Body of pancreas (tissue), 4 donors: ENCODE data around the gene UTS2. TPM values are rescaled to one million over a fixed set of nuclear protein-coding genes. Genes with fewer than 3 reads are reported as not detected.

ENCODE experiments used
- ATAC-seq: fragments of 150-250 bp; one replicate; pipeline ENCODE4 v1.9.1; 2016
- DNase-seq, 4 donors: peaks; one replicate each; pipeline ENCODE4 v3.0.0-alpha.2; 2019
- H3K27ac ChIP-seq, 4 donors: fragments of 200-600 bp; sonication (generic); 1 replicate in 3 of 4; 2 replicates in 1 of 4; pipeline versions ENCODE4 v1.5.1 to v1.6.1; 2016 to 2019; ENCODE audit warnings: mild to moderate bottlenecking in 1 of 4, mixed read lengths in 1 of 4, moderate library complexity in 1 of 4
- H3K27me3 ChIP-seq, 2 donors: fragments of 200-600 bp; sonication (generic); one replicate each; pipeline ENCODE4 v1.6.0; 2016; ENCODE audit warnings: mild to moderate bottlenecking in 1 of 2
- H3K36me3 ChIP-seq, 2 donors: fragments of 200-600 bp; sonication (generic); replicated peaks in 1 of 2; 2 replicates each; pipeline ENCODE4 v1.5.1; 2016; ENCODE audit warnings: low read depth in 2 of 2; ENCODE audit not compliant: insufficient read depth in 1 of 2
- H3K4me1 ChIP-seq: fragments of 200-600 bp; sonication (generic); one replicate; pipeline ENCODE4 v1.6.0; 2016
- H3K4me3 ChIP-seq, 2 donors: fragments of 200-600 bp; sonication (generic); 1 replicate in 1 of 2; 2 replicates in 1 of 2; pipeline ENCODE4 v1.5.1; 2016 to 2019
- H3K9me3 ChIP-seq, 3 donors: fragments of 200-600 bp; sonication (generic); 1 replicate in 2 of 3; 2 replicates in 1 of 3; pipeline ENCODE4 v1.5.1; 2016
- POLR2A ChIP-seq, 3 donors: fragments of 450-650 bp; IDR thresholded peaks; one replicate each; pipeline ENCODE4 v1.6.1; 2016; ENCODE audit warnings: antibody characterized with exemption in 3 of 3, mild to moderate bottlenecking in 2 of 3
- WGBS, 2 donors: methylation state at CpG; one replicate each; pipeline ENCODE4 v1.1.5; 2017; 5-methylcytosine and 5-hydroxymethylcytosine counted together
- intact Hi-C: fragments of 100-400 bp; cut with DNase I; formaldehyde crosslinking; loops from one replicate; pipeline ENCODE4 v1.15.1; 2023
- total RNA-seq, 2 donors: library from RNA; depleted of rRNA; stranded (reverse); fragments of >200 nt; gene quantifications; one replicate each; pipeline ENCODE4 v1.1.0, GENCODE V29; 2016
- TF ChIP-seq, protein P1 (sequence below), 7 experiments: fragments of 450-650 bp in 4 of 7; fragments of 200-600 bp in 3 of 7; sonication (generic) in 3 of 7; IDR thresholded peaks; one replicate each; pipeline ENCODE4 v1.5.1; 2016 to 2019; ENCODE audit warnings: antibody characterized with exemption in 7 of 7

The UTS2 gene
- total RNA-seq, 2 donors from 2014 or later: not detected

DNA sequence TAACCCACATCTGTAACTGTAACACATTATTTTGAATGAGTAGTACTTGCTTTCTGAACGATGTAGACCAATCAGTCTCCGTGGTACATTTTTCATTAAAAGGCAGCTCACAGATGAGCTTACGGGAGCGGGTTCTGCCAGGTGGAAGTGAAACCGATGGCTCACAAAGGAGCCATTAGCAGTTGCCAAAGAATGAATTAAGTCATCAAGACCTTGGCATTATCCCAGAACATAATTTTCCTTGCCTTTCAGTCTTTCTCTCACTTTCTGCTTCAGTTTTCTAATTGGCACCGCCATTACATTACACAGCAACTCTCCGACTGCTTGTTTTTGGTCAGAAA, 33.5 kb upstream of the UTS2 start:
- H3K27ac ChIP-seq: peak overlapping the region in 2 of 4 donors; percentile 12 to 22
- ATAC-seq (peak; percentile 41), DNase-seq (peak in 3 of 4 donors; percentile 20 to 25 (median 25))
- 34 to 45% methylated on average over 7 of the region's 7 CpGs for WGBS, 2 donors
- H3K36me3 ChIP-seq: no peaks in the 10 kb centered on the region
- H3K4me1 ChIP-seq: peaks cover 9% of the 10 kb centered on the region
- H3K4me3 ChIP-seq: no peak overlapping the region
- no peaks in the 10 kb centered on the region for H3K27me3 ChIP-seq
- no peak for TF ChIP-seq POLR2A (IDR thresholded peaks at IDR 0.05)
- TF ChIP-seq, protein P1, sequence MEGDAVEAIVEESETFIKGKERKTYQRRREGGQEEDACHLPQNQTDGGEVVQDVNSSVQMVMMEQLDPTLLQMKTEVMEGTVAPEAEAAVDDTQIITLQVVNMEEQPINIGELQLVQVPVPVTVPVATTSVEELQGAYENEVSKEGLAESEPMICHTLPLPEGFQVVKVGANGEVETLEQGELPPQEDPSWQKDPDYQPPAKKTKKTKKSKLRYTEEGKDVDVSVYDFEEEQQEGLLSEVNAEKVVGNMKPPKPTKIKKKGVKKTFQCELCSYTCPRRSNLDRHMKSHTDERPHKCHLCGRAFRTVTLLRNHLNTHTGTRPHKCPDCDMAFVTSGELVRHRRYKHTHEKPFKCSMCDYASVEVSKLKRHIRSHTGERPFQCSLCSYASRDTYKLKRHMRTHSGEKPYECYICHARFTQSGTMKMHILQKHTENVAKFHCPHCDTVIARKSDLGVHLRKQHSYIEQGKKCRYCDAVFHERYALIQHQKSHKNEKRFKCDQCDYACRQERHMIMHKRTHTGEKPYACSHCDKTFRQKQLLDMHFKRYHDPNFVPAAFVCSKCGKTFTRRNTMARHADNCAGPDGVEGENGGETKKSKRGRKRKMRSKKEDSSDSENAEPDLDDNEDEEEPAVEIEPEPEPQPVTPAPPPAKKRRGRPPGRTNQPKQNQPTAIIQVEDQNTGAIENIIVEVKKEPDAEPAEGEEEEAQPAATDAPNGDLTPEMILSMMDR (IDR thresholded peaks at IDR 0.05): no peak
- no peaks in the 10 kb centered on the region for H3K9me3 ChIP-seq
- intact Hi-C loops: no loop called here

DNA sequence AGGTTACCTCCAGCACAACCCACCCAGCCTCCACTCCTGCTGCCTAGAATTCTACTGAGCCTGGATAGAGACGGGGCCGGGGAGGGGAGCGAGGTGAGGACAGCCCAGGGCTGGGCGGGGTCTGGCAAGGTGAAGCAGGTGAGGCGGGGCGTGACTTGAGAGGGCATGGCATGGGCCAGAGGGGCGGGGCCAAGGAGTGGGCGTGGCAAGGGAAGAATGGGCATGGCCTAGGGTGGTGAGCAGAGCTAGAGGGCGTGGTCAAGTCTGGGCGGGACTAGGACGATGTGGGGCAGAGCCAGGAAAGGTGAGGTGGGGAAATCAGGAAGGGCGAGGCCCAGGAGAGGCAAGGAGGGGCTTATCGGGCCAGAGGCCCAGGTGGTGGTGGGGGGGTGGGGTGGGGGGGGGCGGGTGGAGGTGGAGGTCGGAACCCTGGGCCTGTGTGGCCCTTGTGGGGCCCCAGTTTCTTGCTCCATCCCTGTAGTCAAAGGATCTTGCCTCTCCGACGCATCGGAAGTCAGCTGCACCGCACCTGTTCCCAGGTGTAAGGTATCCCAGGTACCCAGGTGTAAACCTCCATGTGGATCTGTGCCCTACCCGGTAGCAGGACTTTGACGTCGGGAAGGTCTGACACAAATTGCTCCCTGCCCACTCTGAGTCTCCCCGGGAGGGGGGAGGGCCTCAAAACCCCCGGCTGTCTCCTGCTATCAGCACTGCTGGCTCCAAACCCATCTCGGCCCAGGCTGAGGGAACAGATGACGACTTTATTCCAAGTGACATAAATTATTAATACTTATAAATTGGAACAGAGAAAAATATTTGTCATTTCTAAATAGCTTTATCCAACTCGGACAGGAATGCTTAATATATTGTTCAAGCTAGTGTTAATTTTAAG, 32.9 kb upstream of the UTS2 start:
- Histone ChIP-seq H3K27ac (peak overlapping the region in 2 of 4 donors; percentile 12 to 22), H3K4me3 (no peak overlapping the region), H3K27me3 (no peaks in the 10 kb centered on the region), H3K4me1 (peaks cover 9% of the 10 kb centered on the region), H3K36me3 (no peaks in the 10 kb centered on the region), H3K9me3 (no peaks in the 10 kb centered on the region)
- TF ChIP-seq, protein P1 (IDR thresholded peaks at IDR 0.05): no peak
- no peak for TF ChIP-seq POLR2A (IDR thresholded peaks at IDR 0.05)
- intact Hi-C loops: no loop called here
- ATAC-seq (peak; percentile 95), DNase-seq (peak; percentile 87 to 95 (median 90))
- WGBS, 2 donors: 13 to 19% methylated on average over 21 to 27 of the region's 27 CpGs

DNA sequence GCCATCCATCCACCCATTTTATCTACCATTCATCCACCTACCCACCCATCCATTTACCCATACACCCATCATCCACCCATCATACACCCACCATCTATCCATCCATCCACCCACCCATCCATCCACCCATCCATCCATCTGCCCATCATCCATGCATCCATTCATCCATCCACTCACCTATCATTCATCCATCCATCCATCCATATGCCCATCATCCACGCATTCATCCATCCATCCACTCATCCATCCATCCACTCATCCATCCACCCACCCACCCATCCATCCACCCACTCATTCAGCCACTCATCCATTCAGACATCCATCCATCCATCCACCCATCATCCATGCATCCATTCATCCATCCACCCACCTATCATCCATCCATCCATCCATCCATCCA, 31.9 kb upstream of the UTS2 start:
- Histone ChIP-seq H3K4me3 (no peak overlapping the region), H3K27ac (no peak overlapping the region), H3K36me3 (no peaks in the 10 kb centered on the region), H3K27me3 (no peaks in the 10 kb centered on the region), H3K4me1 (peaks cover 9% of the 10 kb centered on the region), H3K9me3 (no peaks in the 10 kb centered on the region)
- no peak for DNase-seq
- WGBS, 2 donors: 29 to 92% methylated on average over 1 of the region's 1 CpG
- intact Hi-C loops: no loop called here
- TF ChIP-seq, protein P1 (IDR thresholded peaks at IDR 0.05): no peak
- TF ChIP-seq POLR2A (IDR thresholded peaks at IDR 0.05): no peak
- ATAC-seq: no peak

DNA sequence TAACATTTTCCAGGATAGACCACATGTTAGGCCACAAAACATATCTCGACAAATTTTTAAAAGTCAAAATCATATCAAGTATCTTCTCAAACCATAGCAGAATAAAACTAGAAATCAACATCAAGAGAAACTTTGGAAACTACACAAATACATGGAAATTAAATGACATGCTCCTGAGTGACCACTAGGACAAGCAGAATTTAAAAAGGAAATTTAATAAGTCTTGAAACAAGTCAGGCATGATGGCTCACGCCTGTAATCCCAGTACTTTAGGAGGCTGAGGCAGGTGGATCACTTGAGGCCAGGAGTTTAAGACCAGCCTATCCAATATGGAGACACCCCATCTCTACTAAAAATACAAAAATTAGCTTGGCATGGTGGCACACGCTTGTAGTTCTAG, 26.4 kb upstream of the UTS2 start:
- intact Hi-C loops: no loop called here
- Histone ChIP-seq H3K27me3 (no peaks in the 10 kb centered on the region), H3K36me3 (no peaks in the 10 kb centered on the region), H3K9me3 (peaks cover 0 to 6% (median 0%) of the 10 kb centered on the region in 3 donors), H3K4me3 (no peak overlapping the region), H3K27ac (no peak overlapping the region), H3K4me1 (no peaks in the 10 kb centered on the region)
- ATAC-seq (no peak), DNase-seq (no peak)
- TF ChIP-seq, protein P1 (IDR thresholded peaks at IDR 0.05): no peak
- no peak for TF ChIP-seq POLR2A (IDR thresholded peaks at IDR 0.05)
- WGBS, 2 donors: 70 to 79% methylated on average over 3 of the region's 3 CpGs

DNA sequence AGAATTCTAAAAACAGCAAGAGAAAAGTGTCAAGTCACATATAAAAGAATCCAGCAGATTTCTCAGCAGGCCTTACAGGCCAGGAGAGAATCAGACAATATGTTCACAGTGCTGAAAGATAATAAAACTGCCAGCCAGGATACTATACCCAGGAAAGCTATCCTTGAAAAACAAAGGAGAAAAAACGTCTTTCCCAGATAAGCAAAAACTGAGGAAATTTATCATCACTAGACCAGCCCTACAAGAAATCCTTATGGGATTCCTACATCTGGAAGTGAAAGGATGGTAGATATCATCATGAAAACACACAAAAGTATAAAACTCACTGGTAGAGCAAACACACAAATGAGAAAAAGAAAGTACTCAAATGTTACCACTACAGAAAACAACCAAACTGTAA, 25.2 kb upstream of the UTS2 start:
- Histone ChIP-seq H3K27me3 (no peaks in the 10 kb centered on the region), H3K36me3 (no peaks in the 10 kb centered on the region), H3K27ac (no peak overlapping the region), H3K4me1 (no peaks in the 10 kb centered on the region), H3K4me3 (no peak overlapping the region), H3K9me3 (peaks cover 0 to 6% (median 0%) of the 10 kb centered on the region in 3 donors)
- DNase-seq (no peak), ATAC-seq (no peak)
- intact Hi-C loops: no loop called here
- 12 to 14% methylated on average over 1 of the region's 1 CpG for WGBS, 2 donors
- no peak for TF ChIP-seq POLR2A (IDR thresholded peaks at IDR 0.05)
- TF ChIP-seq, protein P1 (IDR thresholded peaks at IDR 0.05): no peak
